Testis (tissue), 3 donors: ENCODE measurements around the gene RAB5A. TPM values are rescaled to one million over a fixed set of nuclear protein-coding genes. Genes with fewer than 3 reads are reported as not detected.

ENCODE experiments used
- DNase-seq: peaks from one replicate; pipeline ENCODE4 v3.0.0-alpha.2; 2019
- H3K27ac ChIP-seq, 2 donors: fragments of 200-600 bp; sonication (generic); one replicate each; pipeline ENCODE4 v1.5.1; 2019
- H3K27me3 ChIP-seq: fragments of 200-600 bp; sonication (generic); one replicate; pipeline ENCODE4 v1.5.1; 2019
- H3K36me3 ChIP-seq: fragments of 200-600 bp; sonication (generic); one replicate; pipeline ENCODE4 v1.5.1; 2017; ENCODE audit warnings: low read depth; ENCODE audit errors: missing control alignments
- H3K4me1 ChIP-seq: fragments of 200-600 bp; sonication (generic); one replicate; pipeline ENCODE4 v1.5.1; 2019
- H3K4me3 ChIP-seq, 2 donors: fragments of 200-600 bp; sonication (generic); one replicate each; pipeline ENCODE4 v1.5.1; 2017 to 2019
- H3K9me3 ChIP-seq: fragments of 200-600 bp; sonication (generic); one replicate; pipeline ENCODE4 v1.5.1; 2017
- CTCF ChIP-seq, 3 experiments: fragments of 450-650 bp in 2 of 3; fragments of 200-600 bp in 1 of 3; sonication (generic) in 1 of 3; IDR thresholded peaks; one replicate each; pipeline ENCODE4 v1.5.1; 2016 to 2019; ENCODE audit warnings: antibody characterized with exemption in 3 of 3, mild to moderate bottlenecking in 2 of 3, moderate library complexity in 1 of 3
- POLR2A ChIP-seq: fragments of 450-650 bp; IDR thresholded peaks from one replicate; pipeline ENCODE4 v1.6.1; 2017; ENCODE audit warnings: antibody characterized with exemption, mild to moderate bottlenecking, moderate library complexity
- WGBS, 2 donors: methylation state at CpG; one replicate each; pipeline ENCODE4 v1.1.5; 2018; 5-methylcytosine and 5-hydroxymethylcytosine counted together
- intact Hi-C: fragments of 100-400 bp; cut with DNase I; formaldehyde crosslinking; loops from one replicate; pipeline ENCODE4 v1.15.1; 2023; ENCODE audit warnings: low total_unique reads
- polyA plus RNA-seq: library from polyadenylated mRNA; stranded (reverse); fragments of 350-450 nt; fragmentation: Illumina TruSeq; extraction: RNeasy Lipid Tissue Mini Kit (QIAGEN cat#74804); gene quantifications from one replicate; pipeline ENCODE4 v1.2.3, GENCODE V29; 2014; ENCODE audit warnings: low read depth, low replicate concordance; ENCODE audit not compliant: insufficient read depth
- total RNA-seq, 2 donors: library from RNA; depleted of rRNA; stranded (reverse); fragments of >200 nt; gene quantifications; one replicate each; pipeline ENCODE4 v1.2.3, GENCODE V29; 2016

The RAB5A gene
- total and polyA plus RNA-seq, 3 donors from 2014 or later = 43.4 to 62.6 (median 55.6) TPM

- 26 to 32% methylated on average over 26 of the region's 26 CpGs for WGBS, 2 donors
- peak overlapping the region; percentile 89 to 98 for H3K4me3 ChIP-seq
- peak; percentile 43 for DNase-seq
- H3K27me3 ChIP-seq = no peaks in the 10 kb centered on the region
- peak overlapping the region; percentile 96 to 98 for H3K27ac ChIP-seq
- peaks cover 12% of the 10 kb centered on the region for H3K4me1 ChIP-seq
- no peaks in the 10 kb centered on the region for H3K36me3 ChIP-seq
- intact Hi-C loops = no loop called here
- TF ChIP-seq POLR2A = no peak
- no peak for TF ChIP-seq CTCF (IDR thresholded peaks at IDR 0.05)
- no peaks in the 10 kb centered on the region for H3K9me3 ChIP-seq
Observed at GRCh38 chr3:19945969-19946831, 697 bp upstream of the RAB5A start.

GRCh38 chr3:19947549-19948225 lies 790 bp downstream of the RAB5A start:
- 0 to 1% methylated on average over 6 to 30 of the region's 30 CpGs for WGBS, 2 donors
- no peaks in the 10 kb centered on the region for H3K36me3 ChIP-seq
- TF ChIP-seq POLR2A = no peak
- no peak for TF ChIP-seq CTCF (IDR thresholded peaks at IDR 0.05)
- H3K27ac ChIP-seq = peak overlapping the region; percentile 96 to 98
- intact Hi-C loops = no loop called here
- H3K9me3 ChIP-seq = no peaks in the 10 kb centered on the region
- DNase-seq = peak; percentile 71
- no peaks in the 10 kb centered on the region for H3K27me3 ChIP-seq
- H3K4me3 ChIP-seq = peak overlapping the region; percentile 89 to 98
- peaks cover 14% of the 10 kb centered on the region for H3K4me1 ChIP-seq

- Histone ChIP-seq H3K4me3 (peak overlapping the region; percentile 89 to 98), H3K36me3 (no peaks in the 10 kb centered on the region), H3K4me1 (peaks cover 14% of the 10 kb centered on the region), H3K27me3 (no peaks in the 10 kb centered on the region), H3K9me3 (no peaks in the 10 kb centered on the region), H3K27ac (peak overlapping the region; percentile 96 to 98)
- intact Hi-C loops = no loop called here
- DNase-seq = no peak
- 0% methylated on average over 2 of the region's 2 CpGs for WGBS, 2 donors
- TF ChIP-seq POLR2A (no peak), CTCF (IDR thresholded peaks at IDR 0.05) (no peak)
Observed at GRCh38 chr3:19948226-19948591, 1.3 kb downstream of the RAB5A start.

GRCh38 chr3:19950316-19950715 lies 3.4 kb downstream of the RAB5A start:
- Histone ChIP-seq H3K27ac (no peak overlapping the region), H3K36me3 (no peaks in the 10 kb centered on the region), H3K4me1 (peaks cover 14% of the 10 kb centered on the region), H3K9me3 (no peaks in the 10 kb centered on the region), H3K27me3 (no peaks in the 10 kb centered on the region), H3K4me3 (no peak overlapping the region)
- DNase-seq = no peak
- 78 to 79% methylated on average over 2 of the region's 2 CpGs for WGBS, 2 donors
- intact Hi-C loops = no loop called here
- TF ChIP-seq POLR2A = no peak
- TF ChIP-seq CTCF (IDR thresholded peaks at IDR 0.05) = no peak
